Measurements from ENCODE around the gene ANO2. TPM values are rescaled to one million over a fixed set of nuclear protein-coding genes. Genes with fewer than 3 reads are reported as not detected.

Gene ANO2
- total and polyA plus RNA-seq, 4 donors, result 0.03 to 0.25 (median 0.15) TPM

GRCh38 chr12:5523396-5524115, 421.5 kb downstream of the ANO2 start:
- Histone ChIP-seq H3K27me3 (ENCODE audit: control insufficient read depth in 4 of 4, insufficient read depth in 4 of 4, low read length in 3 of 4) (no peaks in the 10 kb centered on the region), H3K9ac (ENCODE audit: low read depth in 1 of 2, low read length in 2 of 2) (no peak overlapping the region), H3K36me3 (ENCODE audit: control insufficient read depth in 4 of 4, insufficient read depth in 3 of 4, low read depth in 1 of 4, low read length in 3 of 4) (no peaks in the 10 kb centered on the region), H3K4me3 (ENCODE audit: low read depth in 1 of 3, low read length in 3 of 3) (no peak overlapping the region), H3K4me1 (ENCODE audit: control insufficient read depth in 4 of 4, insufficient read depth in 4 of 4, low read length in 3 of 4) (no peaks in the 10 kb centered on the region), H3K9me3 (ENCODE audit: control insufficient read depth in 4 of 4, low read length in 3 of 4) (no peaks in the 10 kb centered on the region), H3K27ac (ENCODE audit: low read depth in 1 of 2, low read length in 2 of 2) (no peak overlapping the region)
- DNase-seq (ENCODE audit: low spot score), result no peak
- TF ChIP-seq SP1 (IDR thresholded peaks at IDR 0.05) (no peak), REST (IDR thresholded peaks at IDR 0.05) (no peak), EGR1 (IDR thresholded peaks at IDR 0.05; ENCODE audit: low read depth in 2 of 2) (no peak), MAX (IDR thresholded peaks at IDR 0.05) (no peak), TAF1 (conservative IDR thresholded peaks at IDR 0.05) (no peak), NR2F2 (IDR thresholded peaks at IDR 0.05) (no peak), FOXA1 (IDR thresholded peaks at IDR 0.05) (no peak), YY1 (IDR thresholded peaks at IDR 0.05) (no peak), GABPA (IDR thresholded peaks at IDR 0.05 in 1 of 2, conservative IDR thresholded peaks at IDR 0.05 in 1 of 2) (no peak), ZBTB33 (IDR thresholded peaks at IDR 0.05) (no peak), HNF4G (IDR thresholded peaks at IDR 0.05) (no peak), FOXA2 (IDR thresholded peaks at IDR 0.05) (no peak), RAD21 (IDR thresholded peaks at IDR 0.05) (no peak), JUND (IDR thresholded peaks at IDR 0.05) (no peak), ATF3 (IDR thresholded peaks at IDR 0.05) (no peak), RXRA (IDR thresholded peaks at IDR 0.05) (no peak)
- WGBS, result 91% methylated on average over 24 of the region's 24 CpGs

- no peaks in the 10 kb centered on the region for H3K36me3 ChIP-seq (ENCODE audit: control insufficient read depth in 4 of 4, insufficient read depth in 3 of 4, low read depth in 1 of 4, low read length in 3 of 4)
- H3K4me3 ChIP-seq (ENCODE audit: low read depth in 1 of 3, low read length in 3 of 3), result no peak overlapping the region
- no peak for DNase-seq (ENCODE audit: low spot score)
- no peak overlapping the region for H3K27ac ChIP-seq (ENCODE audit: low read depth in 1 of 2, low read length in 2 of 2)
- no peak overlapping the region for H3K9ac ChIP-seq (ENCODE audit: low read depth in 1 of 2, low read length in 2 of 2)
- H3K27me3 ChIP-seq (ENCODE audit: control insufficient read depth in 4 of 4, insufficient read depth in 4 of 4, low read length in 3 of 4), result no peaks in the 10 kb centered on the region
- WGBS, result 91% methylated on average over 11 of the region's 11 CpGs
- H3K9me3 ChIP-seq (ENCODE audit: control insufficient read depth in 4 of 4, low read length in 3 of 4), result no peaks in the 10 kb centered on the region
- no peaks in the 10 kb centered on the region for H3K4me1 ChIP-seq (ENCODE audit: control insufficient read depth in 4 of 4, insufficient read depth in 4 of 4, low read length in 3 of 4)
- TF ChIP-seq EGR1 (IDR thresholded peaks at IDR 0.05; ENCODE audit: low read depth in 2 of 2) (no peak), FOXA1 (IDR thresholded peaks at IDR 0.05) (no peak), SP1 (IDR thresholded peaks at IDR 0.05) (no peak), HNF4A (conservative IDR thresholded peaks at IDR 0.05) (no peak), CTCF (IDR thresholded peaks at IDR 0.05; ENCODE audit: low read depth, low read length, missing input control) (no peak), HNF4G (IDR thresholded peaks at IDR 0.05) (no peak), MAX (IDR thresholded peaks at IDR 0.05) (no peak), ZBTB33 (IDR thresholded peaks at IDR 0.05) (no peak), JUND (IDR thresholded peaks at IDR 0.05) (no peak), FOXA2 (IDR thresholded peaks at IDR 0.05) (no peak), NR2F2 (IDR thresholded peaks at IDR 0.05) (no peak), YY1 (IDR thresholded peaks at IDR 0.05) (no peak), ATF3 (IDR thresholded peaks at IDR 0.05) (no peak), TAF1 (conservative IDR thresholded peaks at IDR 0.05) (no peak)
These were observed 422.4 kb downstream of the ANO2 start for GRCh38 chr12:5522432-5523335.

Data from liver (tissue), 9 donors.